Activated naive CD4-positive, alpha-beta T cell treated with anti-CD3 and anti-CD28 coated beads, Interleukin-2, amount 50 U/mL, for 72 hours (primary cell): ENCODE results near the gene VLDLR. TPM values are rescaled to one million over a fixed set of nuclear protein-coding genes. Genes with fewer than 3 reads are reported as not detected.

Source experiments
- total RNA-seq, 2 donors: library from RNA; stranded (reverse); gene quantifications; one replicate each; pipeline ENCODE4 v1.2.3, GENCODE V29; 2022

VLDLR gene
- total RNA-seq, 2 donors from 2014 or later: 0.98 to 11.9 TPM

Other genes with a start within 250 kb of the VLDLR start
- not detected for gene KCNV2, start 95.7 kb downstream of the VLDLR start, total RNA-seq
- 10 to 100 TPM; 75.3 to 78.0 TPM for gene PUM3, start 222.3 kb downstream of the VLDLR start, total RNA-seq